ENCODE measurements around the gene OTUD7B.
"Not testable (repeated sequence)": the region's sequence is repeated elsewhere in the genome, so short reads cannot be mapped to it uniquely, and the experiment has no call there.

The OTUD7B gene

DNA sequence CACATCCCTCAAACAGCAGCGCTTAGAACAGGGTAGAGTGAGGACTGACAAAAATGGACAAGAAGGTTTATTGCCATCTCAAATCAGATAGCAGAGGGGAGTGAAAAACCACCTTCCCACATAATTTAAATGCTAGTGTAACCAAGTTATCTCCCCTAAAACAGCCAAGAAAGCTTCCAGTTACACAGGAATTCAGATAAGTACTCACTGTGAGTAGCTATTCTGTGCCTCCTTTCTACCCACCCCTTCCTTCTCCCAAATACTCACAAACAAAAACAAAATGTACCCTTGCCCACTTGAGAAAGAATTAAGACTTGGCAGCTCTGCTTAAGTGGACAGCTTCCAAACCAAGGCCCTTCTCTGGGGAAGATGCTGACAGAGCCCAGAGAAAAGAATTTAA, 9.1 kb downstream of the OTUD7B start:
- peak in 1 of 2 donors; percentile 47 for DNase-seq

GRCh38 chr1:149997585-149998262, 12.8 kb downstream of the OTUD7B start:
- no peak for DNase-seq

- DNase-seq, result no peak
These were observed 14.6 kb downstream of the OTUD7B start for GRCh38 chr1:149995927-149996326.

- no peak for DNase-seq
These were observed 16.8 kb downstream of the OTUD7B start for GRCh38 chr1:149993764-149994163.

DNA sequence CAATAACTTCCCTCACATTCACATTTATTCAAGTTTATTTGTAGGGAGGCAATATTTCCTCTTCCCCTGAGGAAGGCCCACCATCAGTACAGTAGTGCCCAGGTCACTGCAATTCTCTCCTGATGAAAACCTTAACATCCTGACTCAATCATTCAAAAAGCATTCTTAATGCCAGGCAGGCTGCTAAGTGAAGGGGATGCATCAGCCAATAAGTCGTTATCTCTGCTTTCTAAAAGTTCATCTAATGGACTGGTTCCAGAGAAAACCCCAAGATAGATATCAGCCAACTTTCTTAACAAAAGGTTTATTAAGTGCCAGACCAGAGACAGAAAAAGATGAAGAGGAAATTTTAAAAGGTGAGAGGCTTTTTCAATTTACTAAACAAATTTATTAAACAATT, 17.3 kb downstream of the OTUD7B start:
- DNase-seq, result no peak

DNA sequence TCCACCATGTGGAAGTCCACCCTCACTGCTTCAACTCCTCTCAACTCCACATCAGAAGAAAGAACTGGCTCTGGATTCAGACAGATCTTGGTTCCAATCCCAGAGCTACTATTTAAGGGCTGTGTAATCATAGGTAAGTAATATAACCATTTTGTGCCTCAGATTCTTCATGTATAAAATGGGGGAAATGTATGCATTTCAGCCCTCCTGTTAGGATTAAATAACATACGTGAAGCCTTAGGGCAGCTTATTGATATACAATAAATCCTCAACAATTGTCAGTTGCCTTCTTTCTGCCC, 23.3 kb downstream of the OTUD7B start:
- no peak for DNase-seq

GRCh38 chr1:149986486-149987296, 23.8 kb downstream of the OTUD7B start:
- DNase-seq, result no peak

DNA sequence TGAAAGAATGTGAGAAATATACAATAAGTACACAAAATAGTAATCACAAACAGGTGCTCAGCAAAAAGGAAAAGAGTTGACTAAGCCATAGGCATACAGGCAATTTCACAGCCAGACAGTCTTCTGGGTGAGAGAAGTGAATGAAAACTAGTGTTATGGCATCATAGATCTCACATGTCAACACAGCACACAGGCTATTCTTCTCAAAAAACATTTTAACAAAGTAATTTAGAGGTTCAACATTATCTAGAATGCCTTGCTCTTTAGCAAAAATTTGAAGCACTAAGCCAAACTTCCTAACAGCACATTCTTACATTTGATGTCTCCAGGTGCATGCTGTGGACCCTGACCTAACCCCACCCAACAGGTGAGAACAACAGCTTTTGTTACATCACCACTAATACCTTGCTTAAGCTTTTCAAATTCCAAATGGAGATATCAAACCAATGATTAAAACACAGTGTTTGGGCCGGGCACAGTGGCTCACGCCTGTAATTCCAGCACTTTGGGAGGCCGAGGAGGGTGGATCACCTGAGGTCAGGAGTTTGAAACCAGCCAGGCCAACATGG, 30.5 kb downstream of the OTUD7B start:
- DNase-seq, result no peak

- no peak for DNase-seq
These were observed 31.1 kb downstream of the OTUD7B start for GRCh38 chr1:149979245-149979971.

- DNase-seq, result no peak
These were observed 31.9 kb downstream of the OTUD7B start for GRCh38 chr1:149978547-149979023.

- DNase-seq, result no peak
These were observed 33.2 kb downstream of the OTUD7B start for GRCh38 chr1:149977345-149977744.

- no peak for DNase-seq
These were observed 38.0 kb downstream of the OTUD7B start for GRCh38 chr1:149972547-149972946.

- DNase-seq, result no peak
These were observed 42.9 kb downstream of the OTUD7B start for GRCh38 chr1:149967646-149968045.

- no peak for DNase-seq
These were observed 43.5 kb downstream of the OTUD7B start for GRCh38 chr1:149967041-149967440.

GRCh38 chr1:149966405-149966804, 44.1 kb downstream of the OTUD7B start:
- DNase-seq, result no peak

- no peak for DNase-seq
These were observed 45.1 kb downstream of the OTUD7B start for GRCh38 chr1:149965440-149965839.

DNA sequence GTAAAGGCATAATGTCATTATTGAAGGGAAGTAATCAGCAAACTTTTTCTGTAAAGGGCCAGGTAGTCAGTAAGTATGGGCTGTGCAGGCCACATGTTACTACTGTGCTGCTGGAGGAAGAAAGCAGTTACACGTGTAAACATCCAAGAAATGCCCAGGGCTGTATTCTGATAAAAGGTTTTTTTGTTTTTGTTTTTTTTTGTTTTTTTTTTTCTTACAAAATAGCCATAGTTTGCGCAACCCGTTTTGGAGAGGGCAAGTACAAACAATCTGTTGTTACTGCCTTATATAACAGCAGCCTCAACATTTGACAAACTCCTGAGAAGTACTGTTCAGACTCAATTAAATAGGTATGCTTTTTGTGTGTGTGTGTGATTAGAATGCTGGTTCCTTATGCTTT, 47.2 kb downstream of the OTUD7B start:
- no peak for DNase-seq

DNA sequence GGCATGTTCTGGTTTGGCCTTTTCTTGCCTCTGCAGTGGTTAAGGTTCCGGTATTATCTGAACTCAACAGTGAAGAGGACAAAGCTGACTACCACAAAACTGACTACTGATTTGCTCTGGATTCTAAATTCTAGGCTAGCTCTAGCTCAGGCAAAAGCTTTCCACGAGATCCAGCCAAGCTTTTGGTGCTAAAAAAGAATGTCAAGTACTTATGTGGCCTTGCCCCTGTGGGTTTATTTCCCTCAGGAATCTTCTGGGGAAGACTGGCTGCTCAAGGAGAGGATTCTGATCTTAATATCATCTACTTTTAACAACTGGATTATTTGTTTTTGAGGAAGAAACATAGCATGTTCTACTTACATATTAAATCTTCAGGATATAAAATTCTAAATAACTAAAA, 47.8 kb downstream of the OTUD7B start:
- no peak for DNase-seq

DNA sequence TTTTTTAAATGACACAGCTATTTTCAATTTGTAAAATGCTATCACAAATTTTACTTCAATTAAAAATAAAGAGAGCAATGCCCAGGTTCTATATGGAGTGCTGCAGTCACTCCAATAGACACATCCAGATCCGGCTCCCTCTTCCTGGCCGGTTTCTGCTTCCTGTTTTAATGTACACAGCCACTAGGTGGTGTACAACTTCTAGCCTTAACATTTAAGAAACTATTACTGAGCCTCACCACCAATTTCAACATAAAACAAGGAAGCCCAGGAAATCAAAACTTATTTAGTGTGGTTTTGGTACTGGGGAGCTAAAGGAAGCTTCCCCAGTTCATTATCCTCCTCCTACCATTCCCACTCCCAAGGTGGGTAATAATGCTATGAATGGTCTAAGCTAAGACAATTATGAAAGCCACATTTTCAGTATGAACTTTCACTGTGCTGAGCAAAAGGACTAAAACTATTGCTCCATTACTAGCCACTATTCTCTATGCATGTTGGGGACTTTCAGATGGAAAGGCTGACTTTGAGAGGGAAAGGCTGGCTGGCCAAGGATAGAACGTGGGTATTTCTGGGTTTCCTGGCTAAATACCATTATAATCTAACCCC, 48.4 kb downstream of the OTUD7B start:
- DNase-seq, result peak; percentile 39 to 85

GRCh38 chr1:149957548-149957947, 53.0 kb downstream of the OTUD7B start:
- not testable (repeated sequence) for DNase-seq

DNA sequence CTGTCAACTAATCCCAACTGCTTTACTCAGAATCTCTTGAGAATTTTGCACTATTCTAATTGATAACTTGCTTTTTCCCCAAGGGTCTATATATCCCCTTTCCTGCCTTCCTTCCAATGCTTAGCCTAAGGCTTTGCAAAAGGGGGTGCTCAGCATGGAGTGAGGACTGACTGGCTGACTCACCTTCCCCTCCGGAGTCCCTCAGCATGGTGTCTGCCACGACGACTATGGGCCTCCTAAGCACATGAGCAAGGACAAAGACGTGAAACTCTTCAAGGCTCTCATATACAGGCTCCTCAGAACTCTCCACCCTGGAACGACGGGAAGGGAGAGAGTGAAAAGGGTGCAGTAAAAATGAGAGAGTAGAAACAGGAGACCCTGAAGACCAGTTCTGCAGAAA, 60.6 kb downstream of the OTUD7B start:
- no peak for DNase-seq

DNA sequence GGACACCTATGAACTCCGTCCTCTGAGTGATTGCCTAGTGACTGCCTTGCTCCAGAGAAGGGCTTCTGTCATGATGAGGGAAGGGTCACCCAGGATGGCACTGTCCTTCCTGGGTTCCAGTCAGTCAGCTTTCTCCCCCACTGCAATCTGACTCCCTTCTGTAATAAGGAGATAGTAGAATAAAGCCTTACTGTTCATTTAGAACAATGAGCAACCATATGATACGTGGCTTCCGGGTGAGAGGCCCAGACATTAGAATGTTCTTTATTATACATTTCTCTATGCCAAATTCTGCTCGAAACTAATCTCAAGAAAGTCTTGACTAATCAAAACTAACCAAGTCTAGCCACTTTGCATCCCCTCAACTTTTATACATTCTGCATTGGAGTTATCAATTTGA, 65.3 kb downstream of the OTUD7B start:
- no peak for DNase-seq

- DNase-seq, result no peak
These were observed 67.6 kb downstream of the OTUD7B start for GRCh38 chr1:149942885-149943284.
